CD4-positive, alpha-beta T cell treated with Interferon gamma for 1 hour (primary cell): ENCODE data around the gene RHOC.

Source experiments
- DNase-seq: peaks from one replicate; pipeline ENCODE4 v3.0.0-alpha.2; 2020

Gene RHOC

DNA sequence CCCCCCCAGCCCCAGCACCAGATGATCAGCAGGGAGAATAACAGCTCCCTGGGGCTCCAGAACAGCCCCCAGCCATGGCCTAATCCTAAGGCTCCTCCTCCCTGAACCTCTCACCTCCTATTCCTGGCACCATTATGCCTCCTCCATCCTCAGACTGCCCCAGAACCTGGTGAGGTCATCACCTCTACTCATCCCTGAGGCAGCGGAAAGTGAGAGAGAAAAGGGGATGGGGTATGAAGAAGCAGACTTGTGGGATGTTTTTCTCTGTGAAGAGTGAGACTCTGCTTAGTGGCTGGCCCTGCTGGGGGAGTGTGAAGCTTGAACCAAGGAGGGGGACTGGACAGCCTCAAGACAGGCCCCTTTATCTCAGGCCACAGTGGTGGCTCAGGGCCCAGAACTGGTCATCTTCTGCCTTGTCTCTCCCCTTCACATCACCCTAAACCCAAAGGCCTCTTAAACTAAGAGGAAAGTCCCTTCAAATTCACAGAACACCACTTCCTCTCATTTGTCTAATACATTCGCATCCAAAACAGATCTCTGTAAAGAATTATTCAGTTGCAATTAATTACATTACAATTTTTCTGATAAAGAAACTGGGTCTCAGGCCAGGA is 10.4 kb upstream of the RHOC start:
- DNase-seq = no peak

- peak; percentile 75 for DNase-seq
Measured at GRCh38 chr1:112716133-112716720, 9.3 kb upstream of the RHOC start.

- peak; percentile 98 for DNase-seq
Measured at GRCh38 chr1:112715264-112716053, 8.5 kb upstream of the RHOC start, which contains the start of gene PPM1J. TSS of gene PPM1J (minus strand) at chr1:112715332. CDS start at chr1:112715301, 31 bp downstream.

- DNase-seq = no peak
Measured at GRCh38 chr1:112714313-112715263, 7.7 kb upstream of the RHOC start.

DNA sequence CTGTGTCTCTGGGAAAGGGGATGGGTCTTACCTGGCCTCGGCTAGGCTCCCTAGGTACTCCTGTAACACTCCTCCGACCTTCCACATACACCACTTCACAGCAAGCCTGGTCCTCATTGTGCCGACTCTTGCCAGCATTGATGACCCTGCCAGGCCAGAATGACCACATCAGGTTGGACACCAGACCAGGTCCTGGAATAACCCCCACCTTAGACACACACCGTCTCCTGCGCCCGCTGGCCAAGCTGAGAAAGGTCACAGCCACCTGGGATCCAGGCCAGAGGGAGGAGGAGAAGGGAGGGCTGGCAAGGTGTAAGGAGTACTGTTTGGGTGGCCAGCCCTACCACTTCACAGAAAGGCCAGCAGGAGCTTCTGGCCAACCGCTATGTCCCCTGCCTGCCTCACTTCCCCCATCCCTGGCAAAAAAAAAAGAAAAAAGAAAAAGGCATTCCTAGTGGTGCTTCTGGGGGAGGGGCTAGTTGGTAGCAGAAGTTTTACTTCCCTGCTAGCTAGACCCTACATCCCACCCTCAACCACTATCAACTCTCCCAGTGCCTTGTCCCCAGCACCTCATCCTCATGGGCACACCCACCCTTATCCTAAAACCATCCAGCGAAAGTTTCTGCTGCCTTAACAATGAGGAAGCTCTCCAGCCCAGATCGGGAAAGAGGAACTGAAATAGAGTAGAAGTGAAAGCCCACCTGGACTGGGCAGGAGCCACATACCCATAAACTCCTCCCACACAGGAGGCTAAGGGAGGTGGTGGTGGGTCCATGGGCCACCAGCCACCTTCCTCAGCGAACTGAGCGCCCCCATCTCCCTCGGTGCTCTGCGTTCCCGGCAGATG is 6.8 kb upstream of the RHOC start:
- peak; percentile 45 for DNase-seq

GRCh38 chr1:112712701-112713128 is 5.8 kb upstream of the RHOC start:
- no peak for DNase-seq

DNA sequence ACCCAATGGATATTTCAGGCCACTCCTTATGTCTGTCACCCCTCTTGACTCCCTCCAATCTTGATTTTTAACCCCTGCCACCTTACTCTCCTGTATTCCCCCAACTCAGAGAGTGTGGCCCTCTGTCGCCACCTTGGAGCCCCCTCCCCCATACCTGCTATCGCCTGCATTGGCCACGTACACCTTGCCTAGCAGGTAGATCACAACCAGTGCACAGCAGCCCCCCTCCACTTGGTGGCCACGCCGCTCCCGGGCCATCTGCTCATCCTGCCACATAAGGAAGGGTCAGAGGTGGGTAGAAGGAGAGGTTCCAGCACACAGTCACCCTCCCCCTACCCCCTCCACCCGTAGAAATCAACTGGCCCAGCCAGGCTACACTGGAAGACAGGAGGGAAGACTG is 5.3 kb upstream of the RHOC start:
- no peak for DNase-seq

- no peak for DNase-seq
Measured at GRCh38 chr1:112711670-112712069, 4.7 kb upstream of the RHOC start.

DNA sequence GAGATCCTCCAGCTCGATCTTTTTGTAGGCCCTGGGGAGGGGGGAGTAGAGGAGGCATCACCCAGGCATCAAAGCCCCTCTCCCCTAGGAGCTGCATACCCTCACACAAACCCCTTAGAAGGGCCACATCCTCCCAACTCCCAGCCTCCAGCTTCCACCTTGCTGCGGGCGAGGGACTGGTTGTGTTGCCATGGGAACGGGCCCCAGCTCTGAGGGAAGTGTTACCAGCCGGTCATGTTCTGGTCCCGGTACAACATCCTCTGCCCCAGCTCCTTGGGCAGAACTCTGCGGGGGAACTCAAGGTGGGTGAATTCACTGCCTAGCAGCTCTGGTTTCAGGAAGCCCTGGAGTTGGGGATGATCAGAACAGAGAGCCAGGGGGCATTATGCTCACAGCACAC is 4.1 kb upstream of the RHOC start:
- DNase-seq = no peak

GRCh38 chr1:112710586-112710985 is 3.7 kb upstream of the RHOC start:
- DNase-seq = no peak

GRCh38 chr1:112710159-112710558 is 3.2 kb upstream of the RHOC start:
- no peak for DNase-seq

GRCh38 chr1:112708489-112708888 is 1.6 kb upstream of the RHOC start:
- no peak for DNase-seq

DNA sequence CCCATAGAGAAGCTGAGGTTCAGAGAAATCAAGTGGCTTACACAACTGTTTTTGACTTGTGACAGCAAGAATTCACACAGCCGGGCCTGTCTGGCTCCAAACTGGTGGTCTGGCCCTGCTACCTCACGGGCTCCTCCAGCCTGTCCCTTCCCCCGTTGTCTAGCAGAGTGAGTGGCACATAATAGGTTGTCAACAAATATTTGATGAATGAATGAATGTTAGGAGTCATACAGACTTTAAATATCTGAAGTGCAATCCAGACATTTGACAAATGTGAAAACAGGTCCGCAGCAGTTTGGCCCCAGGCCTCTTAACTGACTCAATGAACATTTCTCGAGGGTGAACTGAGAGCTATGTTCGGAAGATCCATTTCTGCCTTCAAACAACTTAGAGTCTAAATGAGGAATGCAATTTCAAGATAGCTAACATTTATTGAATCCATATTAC is 1.1 kb upstream of the RHOC start:
- no peak for DNase-seq

DNA sequence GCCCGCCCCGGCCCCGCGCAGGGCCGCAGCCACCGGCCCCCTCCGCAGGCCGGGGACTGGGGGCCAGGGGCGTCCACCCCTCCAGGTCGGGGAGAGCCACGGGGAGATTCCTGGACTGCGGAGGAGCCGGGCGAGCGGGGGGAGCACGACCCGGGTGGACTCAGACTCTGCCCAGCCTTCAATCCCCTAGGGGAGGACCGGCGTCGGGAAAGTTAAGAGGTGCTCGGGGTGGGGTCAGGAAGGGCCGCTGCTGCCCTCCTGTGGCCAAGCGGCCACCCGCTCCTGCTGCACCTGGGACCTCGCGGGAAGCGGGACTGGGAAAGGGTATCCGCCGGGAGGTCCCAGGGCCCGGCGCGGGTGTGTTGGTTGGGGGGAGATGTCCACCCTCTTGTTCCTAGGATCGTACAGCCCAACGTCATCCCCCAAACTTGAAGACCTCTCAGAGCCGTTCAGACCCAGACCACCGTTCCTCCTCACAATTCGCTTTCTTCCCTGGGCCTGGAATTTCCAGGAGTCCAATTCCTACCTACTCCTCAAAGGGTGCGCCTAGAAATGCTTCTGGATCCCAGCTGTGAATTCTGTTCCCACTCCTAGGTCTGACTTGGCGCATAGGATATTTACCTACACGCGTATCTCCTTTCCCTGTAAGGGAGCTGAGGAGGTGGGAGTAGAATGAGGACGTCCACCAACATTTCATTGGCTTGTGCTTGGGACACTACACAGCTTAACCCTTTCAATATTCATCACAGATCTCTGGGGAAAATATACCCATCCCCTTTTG is 484 bp upstream of the RHOC start:
- peak; percentile 71 for DNase-seq

DNA sequence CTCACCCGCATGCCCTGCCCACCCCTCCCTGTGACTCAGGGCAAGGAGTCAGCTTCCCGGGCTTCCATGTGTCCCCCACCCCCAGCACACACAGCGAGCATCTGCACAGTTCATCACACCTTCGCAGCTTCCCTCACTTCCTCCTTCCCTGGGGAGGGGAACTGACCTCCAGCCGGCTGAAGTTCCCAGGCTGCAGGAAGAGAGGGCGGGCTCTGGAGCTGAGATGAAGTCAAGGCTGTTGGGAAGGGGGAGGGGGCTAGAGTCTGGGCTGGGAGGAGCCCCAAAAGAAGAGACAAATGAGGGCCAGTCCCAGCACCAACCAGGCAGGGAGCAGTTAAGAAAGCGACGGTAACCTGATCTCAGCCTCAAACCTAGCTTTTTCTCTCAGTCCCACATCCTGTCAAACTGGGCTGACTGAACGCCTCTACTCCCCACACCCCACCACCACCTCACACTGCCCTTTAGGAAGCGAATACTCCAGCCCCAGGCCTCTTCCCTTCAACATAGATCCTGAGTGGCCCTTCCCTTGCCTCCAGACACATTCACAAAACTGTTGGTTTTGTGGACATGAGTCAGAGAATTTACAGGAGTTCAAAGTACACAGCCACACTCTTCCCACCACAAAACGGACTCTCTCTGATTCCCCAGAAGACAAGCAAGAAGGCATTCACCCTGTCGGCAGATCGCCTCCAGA is 1.8 kb downstream of the RHOC start:
- peak; percentile 52 for DNase-seq

GRCh38 chr1:112704391-112704933 is 2.5 kb downstream of the RHOC start:
- DNase-seq = no peak

DNA sequence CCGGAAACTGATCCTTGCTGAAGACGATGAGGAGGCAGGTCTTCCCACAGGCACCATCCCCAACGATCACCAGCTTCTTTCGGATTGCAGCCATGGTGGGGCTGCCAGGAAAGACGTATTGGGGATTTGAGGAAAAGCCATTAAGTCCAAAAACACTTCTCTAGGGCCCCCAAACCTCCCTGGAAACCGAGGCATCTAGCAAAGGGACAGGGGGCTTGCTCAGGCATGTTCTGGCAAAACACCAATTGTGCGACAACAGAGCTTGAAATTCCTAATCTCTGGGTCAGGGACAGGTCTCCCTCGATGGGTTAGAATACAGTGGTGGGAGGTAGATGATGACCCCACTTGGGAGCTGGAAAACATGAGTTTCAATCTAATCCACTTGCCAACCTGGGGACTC is 3.2 kb downstream of the RHOC start:
- DNase-seq = no peak

GRCh38 chr1:112702420-112703261 is 4.3 kb downstream of the RHOC start:
- DNase-seq = no peak

DNA sequence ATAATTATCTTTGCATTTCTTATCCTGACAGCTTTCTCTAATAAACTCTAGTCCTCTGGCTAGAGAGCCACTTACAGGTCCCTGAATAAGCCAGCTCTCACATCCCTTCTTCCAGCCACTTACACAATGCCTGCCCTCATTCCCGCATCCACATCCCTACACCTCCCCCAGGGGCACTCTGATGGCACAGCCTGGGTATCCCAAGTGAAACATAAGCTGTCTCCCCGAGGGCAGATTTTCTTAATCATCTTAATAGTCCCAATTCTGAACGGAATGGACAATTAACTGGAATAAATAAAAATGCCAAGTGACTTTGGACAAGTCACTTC is 4.9 kb downstream of the RHOC start:
- DNase-seq = no peak
